G401 (cell line): ENCODE measurements around the gene EGLN2. TPM values are rescaled to one million over a fixed set of nuclear protein-coding genes. Genes with fewer than 3 reads are reported as not detected.
"Not testable (repeated sequence)": the region's sequence is repeated elsewhere in the genome, so short reads cannot be mapped to it uniquely, and the experiment has no call there.

ENCODE experiments used
- DNase-seq: peaks from one replicate; pipeline ENCODE4 v3.0.0-alpha.2; 2015; ENCODE audit warnings: low spot score
- in situ Hi-C: cut with HindIII; loops from 2 replicates; pipeline ENCODE4 v1.10.0; 2016; ENCODE audit warnings: low sequenced_read_pairs, mixed read lengths
- total RNA-seq: library from RNA; depleted of rRNA; stranded (reverse); fragments of >200 nt; shearing (Covaris generic); gene quantifications from 2 replicates; pipeline ENCODE4 v1.2.3, GENCODE V29; 2014; rRNA removed

EGLN2 gene
- total RNA-seq, 1 experiment from 2014 or later = 117 TPM

DNA sequence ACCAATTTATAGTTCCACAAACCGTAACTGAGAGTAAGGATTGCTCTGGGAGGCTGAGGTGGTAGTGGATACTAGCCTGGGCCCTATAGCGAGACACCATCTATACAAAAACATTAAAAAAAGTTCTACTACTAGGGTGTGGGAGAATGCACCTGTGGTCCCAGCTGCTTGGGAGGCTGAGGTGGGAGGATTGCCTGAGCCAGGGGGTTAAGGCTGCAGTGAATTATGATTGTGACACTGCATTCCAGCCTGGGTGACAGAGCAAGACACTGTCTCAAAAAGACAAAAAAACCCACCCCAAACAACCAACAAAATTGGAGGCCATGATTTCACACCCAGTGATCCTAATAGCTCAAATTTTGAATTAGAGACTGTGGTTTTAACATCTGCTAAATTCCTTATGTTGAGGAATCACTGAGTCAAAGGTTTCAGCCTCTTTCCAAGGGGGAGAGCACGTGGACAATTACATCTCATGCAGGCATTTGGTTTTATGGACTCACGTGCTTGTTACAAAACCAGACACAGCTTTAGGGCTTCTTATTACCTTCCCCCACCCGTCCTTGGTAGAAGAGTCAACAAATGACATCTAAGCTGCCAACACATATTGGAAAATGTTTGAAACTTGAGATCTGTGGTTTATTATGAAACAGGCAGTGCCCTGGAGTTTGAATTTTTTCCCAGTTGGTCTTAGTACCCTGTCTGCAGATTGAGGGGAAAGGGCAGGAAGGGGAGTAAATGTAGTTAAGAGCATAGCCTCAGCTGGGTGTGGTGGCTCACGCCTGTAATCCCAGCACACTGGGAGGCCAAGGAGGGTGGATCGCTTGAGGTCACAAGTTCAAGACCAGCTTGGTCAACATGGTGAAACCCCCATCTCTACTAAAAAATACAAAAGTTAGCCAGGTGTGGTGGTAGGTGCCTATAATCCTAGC, 32.8 kb downstream of the EGLN2 start:
- no peak for DNase-seq

DNA sequence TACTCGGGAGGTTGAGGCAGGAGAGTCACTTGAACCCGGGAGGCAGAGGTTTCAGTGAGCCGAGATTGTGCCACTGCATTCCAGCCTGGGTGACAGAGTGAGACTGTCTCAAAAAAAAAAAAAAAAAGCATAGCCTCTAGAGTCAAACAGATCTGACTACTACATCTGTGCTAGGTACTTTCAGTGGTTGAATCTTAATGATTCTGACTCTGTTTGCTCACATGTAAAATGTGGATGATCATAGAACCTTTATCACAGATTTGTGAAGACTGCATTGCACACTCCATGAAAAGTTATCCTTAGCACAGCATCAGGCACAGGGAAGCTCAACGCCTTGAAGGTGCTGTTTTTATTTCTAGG, 33.4 kb downstream of the EGLN2 start:
- in situ Hi-C loops, DNase-seq: not testable (repeated sequence)

More for the DNA sequence above, 32.8 kb downstream of the EGLN2 start:
- in situ Hi-C loops = no loop called here

GRCh38 chr19:40833728-40834533, 34.9 kb downstream of the EGLN2 start:
- in situ Hi-C loops, DNase-seq: not testable (repeated sequence)

DNA sequence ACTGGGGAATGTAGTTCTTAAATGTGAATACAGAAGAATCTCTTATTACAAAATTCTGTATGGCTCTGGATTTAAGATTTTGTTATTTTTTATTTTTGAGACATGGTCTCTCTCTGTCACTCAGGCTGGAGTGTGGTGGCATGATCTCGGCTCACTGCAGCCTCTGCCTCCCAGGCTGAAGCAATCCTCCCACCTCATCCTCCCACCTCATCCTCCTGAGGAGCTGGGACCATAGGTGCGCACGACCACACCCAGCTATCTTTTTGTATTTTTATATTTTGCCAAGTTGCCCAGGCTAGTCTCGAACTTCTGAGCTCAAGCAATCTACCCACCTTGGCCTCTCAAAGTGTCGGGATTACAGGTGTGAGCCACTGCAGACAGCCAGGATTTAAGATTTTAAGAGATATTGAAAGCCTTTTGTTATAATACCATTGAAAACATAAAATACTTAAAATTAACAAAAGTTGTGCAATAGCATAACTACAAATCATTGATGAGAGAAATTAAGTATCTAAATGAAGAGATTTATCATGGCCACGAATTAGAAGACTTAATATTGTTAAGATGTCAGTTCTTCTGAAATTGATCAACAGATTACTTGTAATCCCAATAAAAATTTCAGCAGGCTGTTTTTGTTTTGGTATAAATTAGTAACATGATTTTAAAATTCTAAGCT, 37.9 kb downstream of the EGLN2 start:
- no peak for DNase-seq
- in situ Hi-C loops = no loop called here

DNA sequence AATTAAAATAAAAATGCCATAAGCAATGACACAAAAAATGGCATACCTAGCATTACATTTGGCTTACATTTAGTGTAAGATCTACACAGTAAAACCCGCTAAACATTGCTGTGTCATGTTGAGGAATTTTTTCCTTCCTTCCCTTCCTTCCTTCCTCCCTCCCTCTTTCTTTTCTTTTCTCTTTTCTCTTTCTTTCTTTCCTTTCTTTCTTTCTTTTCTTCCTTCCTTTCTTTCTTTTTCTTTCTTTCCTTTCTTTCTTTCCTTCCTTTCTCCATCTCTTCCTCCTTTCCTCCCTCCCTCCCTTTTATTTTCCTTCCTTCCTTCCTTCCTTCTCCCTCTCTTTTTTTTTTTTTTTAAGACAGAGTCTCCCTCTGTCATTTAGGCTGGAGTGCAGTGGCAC, 39.5 kb downstream of the EGLN2 start:
- in situ Hi-C loops, DNase-seq: not testable (repeated sequence)

DNA sequence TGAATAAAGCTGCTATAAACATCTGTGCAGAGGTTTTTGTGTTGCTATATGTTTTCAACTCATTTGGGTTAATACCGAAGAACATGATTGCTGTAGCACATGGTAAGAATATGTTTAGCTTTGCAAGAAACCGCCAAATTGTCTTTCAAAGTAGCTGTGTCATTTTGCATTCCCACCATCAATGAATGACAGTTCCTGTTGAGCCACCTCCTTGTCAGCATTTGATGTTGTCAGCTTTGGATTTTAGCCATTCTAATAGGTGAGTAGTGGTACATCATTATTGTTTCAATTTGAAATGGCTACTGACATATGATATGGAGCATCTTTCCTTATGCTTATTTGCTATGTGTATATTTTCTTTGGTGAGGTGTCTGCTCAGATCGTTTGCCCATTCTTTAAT, 43.0 kb downstream of the EGLN2 start:
- DNase-seq, in situ Hi-C loops: not testable (repeated sequence)

DNA sequence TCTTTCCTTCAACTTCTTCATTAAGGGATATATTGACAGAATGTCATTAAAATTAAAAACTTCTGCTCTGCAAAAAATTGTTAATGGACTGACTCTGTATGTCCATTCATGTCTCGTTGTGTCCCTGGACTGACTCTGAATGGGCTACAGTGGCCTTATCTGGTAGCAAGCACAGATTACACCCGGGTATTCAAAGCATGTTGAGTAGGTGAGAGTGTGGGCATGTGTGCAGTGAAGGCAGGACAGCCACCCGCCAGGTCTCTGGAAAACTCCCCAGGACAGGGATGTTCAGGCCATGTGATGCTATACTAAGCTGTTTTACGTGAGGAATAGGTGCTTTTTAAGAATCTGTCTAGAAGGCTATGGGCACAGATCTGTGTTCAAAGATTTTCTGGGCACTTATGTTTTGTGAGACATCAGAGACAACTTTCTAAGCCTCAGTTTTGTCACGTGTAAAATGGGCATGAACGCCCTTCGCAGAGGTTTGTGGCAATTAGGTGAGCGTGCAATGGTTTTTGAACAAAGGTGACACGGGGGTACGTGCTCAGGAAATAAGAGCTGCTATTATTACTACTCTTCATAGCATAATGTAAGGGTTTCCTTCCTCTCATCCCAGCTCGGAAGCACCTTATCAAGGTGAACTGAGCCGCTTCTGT, 44.1 kb downstream of the EGLN2 start:
- DNase-seq, in situ Hi-C loops: not testable (repeated sequence)

GRCh38 chr19:40843653-40844052, 44.7 kb downstream of the EGLN2 start:
- in situ Hi-C loops, DNase-seq: not testable (repeated sequence)

- DNase-seq, in situ Hi-C loops: not testable (repeated sequence)
Measured at GRCh38 chr19:40846722-40847121, 47.7 kb downstream of the EGLN2 start.

DNA sequence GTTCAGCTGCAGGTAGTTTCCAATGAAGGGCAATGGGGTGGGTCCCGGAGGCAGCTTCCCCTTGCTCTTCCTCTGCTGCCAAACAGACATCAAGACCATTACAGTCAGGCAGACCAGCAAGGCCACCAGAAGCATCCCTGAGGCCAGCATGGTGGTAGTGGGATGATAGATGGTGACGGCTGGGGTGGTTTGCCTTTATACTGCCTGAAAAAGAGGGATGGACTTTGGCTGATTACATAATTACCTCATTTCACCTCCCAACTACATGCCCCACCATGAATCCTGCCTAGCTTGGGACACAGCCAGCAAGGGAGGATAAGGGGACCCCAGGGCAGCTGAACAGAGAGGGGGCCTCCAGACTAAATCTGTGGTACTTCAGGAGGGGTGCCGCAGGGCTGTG, 51.3 kb downstream of the EGLN2 start, which contains the start of gene CYP2A6:
TSS of gene CYP2A6 (minus strand) at position 171 of the 400 bp plus-strand sequence. CDS start at position 150, 21 bp downstream.
- in situ Hi-C loops, DNase-seq: not testable (repeated sequence)

DNA sequence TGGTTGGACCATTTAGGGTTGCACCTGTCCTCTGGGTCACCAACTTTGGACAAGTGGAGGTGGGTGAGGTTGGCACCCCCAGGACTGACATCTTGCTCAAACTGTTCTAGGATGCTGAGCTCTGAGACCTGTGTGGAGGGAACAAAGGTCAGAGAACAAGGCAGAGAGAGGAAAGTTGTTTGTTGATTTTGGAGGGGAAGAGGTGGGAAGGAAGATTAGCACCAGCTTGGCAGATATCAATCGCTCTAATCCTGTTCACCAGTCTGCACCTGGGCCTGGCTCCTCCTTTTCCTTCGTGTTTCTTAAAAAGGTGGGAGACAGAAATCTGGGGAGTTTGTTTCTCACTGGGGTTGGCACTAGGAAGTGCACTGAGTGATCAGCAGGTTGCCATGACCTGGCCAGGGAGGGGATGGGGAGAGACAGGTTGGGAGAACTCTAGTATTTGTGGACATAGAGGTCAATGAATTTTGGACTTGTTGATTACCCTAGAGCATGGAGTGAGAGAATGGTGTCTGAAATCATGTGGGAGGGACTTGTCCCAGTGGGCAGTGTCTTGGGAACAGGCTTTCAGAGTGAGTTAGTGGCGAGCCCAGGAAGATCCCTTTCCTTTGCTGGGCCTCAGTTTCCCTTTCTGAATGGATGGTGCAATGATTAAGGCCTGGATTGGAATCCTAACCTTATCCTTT, 53.6 kb downstream of the EGLN2 start:
- in situ Hi-C loops, DNase-seq: not testable (repeated sequence)

Other genes starting within 250 kb of the EGLN2 start
- gene SHKBP1, start 222.3 kb upstream of the EGLN2 start, total RNA-seq = 74.5 and 115 TPM in 2 replicates
- 54.8 and 64.4 TPM in 2 replicates for gene LTBP4, start 197.8 kb upstream of the EGLN2 start, total RNA-seq
- 18.5 and 25.1 TPM in 2 replicates for gene NUMBL, start 108.5 kb upstream of the EGLN2 start, total RNA-seq
- 58.6 and 59.5 TPM in 2 replicates for gene COQ8B, start 82.3 kb upstream of the EGLN2 start, total RNA-seq
- 14.3 and 24.4 TPM in 2 replicates for gene ITPKC, start 82.1 kb upstream of the EGLN2 start, total RNA-seq
- 3.3 and 6.8 TPM in 2 replicates for gene ACTMAP, start 48.7 kb upstream of the EGLN2 start, total RNA-seq
- gene SNRPA, start 48.0 kb upstream of the EGLN2 start, total RNA-seq = 134 and 162 TPM in 2 replicates
- 3.8 TPM in 1 of 2 replicates, not detected in the other for gene MIA, start 23.7 kb upstream of the EGLN2 start, total RNA-seq
- 8.2 and 20.8 TPM in 2 replicates for gene RAB4B, start 20.9 kb upstream of the EGLN2 start, total RNA-seq
- not detected in 2 replicates for gene CYP2A6, start 51.3 kb downstream of the EGLN2 start, total RNA-seq
- not detected in 2 replicates for gene CYP2A7, start 83.0 kb downstream of the EGLN2 start, total RNA-seq
- gene CYP2B6, start 192.1 kb downstream of the EGLN2 start, total RNA-seq = not detected in 2 replicates